ENCODE results near the gene GALT.
A peak's percentile ranks its signal among the peaks of the same experiment; 100 is the strongest.

GALT gene

GRCh38 chr9:34650816-34651215, 4.3 kb downstream of the GALT start:
- peaks cover 14% of the 10 kb centered on the region for H3K4me1 ChIP-seq

GRCh38 chr9:34651321-34651720, 4.8 kb downstream of the GALT start:
- H3K4me1 ChIP-seq, result peaks cover 10% of the 10 kb centered on the region
- TF ChIP-seq CTCF (IDR thresholded peaks at IDR 0.05), result no peak
- peak overlapping the region; percentile 64 for H3K27ac ChIP-seq

More at GRCh38 chr9:34650816-34651215, 4.3 kb downstream of the GALT start:
- Histone ChIP-seq H3K36me3 (ENCODE audit: control insufficient read depth, insufficient read depth, low read length) (no peaks in the 10 kb centered on the region), H3K9me3 (ENCODE audit: control insufficient read depth, low read length) (no peaks in the 10 kb centered on the region), H3K79me2 (peaks cover 3% of the 10 kb centered on the region), H3K27me3 (ENCODE audit: control insufficient read depth, insufficient read depth, low read length) (no peaks in the 10 kb centered on the region), H3K4me3 (ENCODE audit: low read depth, low read length) (no peak overlapping the region), H3K4me2 (ENCODE audit: low read length) (no peak overlapping the region), H2AFZ (no peak overlapping the region), H3K27ac (peak overlapping the region; percentile 64), H3K9ac (no peak overlapping the region)
- no peak for TF ChIP-seq CTCF (IDR thresholded peaks at IDR 0.05)

GRCh38 chr9:34651876-34652601, 5.6 kb downstream of the GALT start, which contains the start of gene IL11RA:
Gene IL11RA (plus strand): TSS chr9:34652185. CDS start chr9:34655218, 3,033 bp downstream.
- Histone ChIP-seq H3K27me3 (ENCODE audit: control insufficient read depth, insufficient read depth, low read length) (no peaks in the 10 kb centered on the region), H3K36me3 (ENCODE audit: control insufficient read depth, insufficient read depth, low read length) (no peaks in the 10 kb centered on the region), H3K9me3 (ENCODE audit: control insufficient read depth, low read length) (no peaks in the 10 kb centered on the region), H3K4me3 (ENCODE audit: low read depth, low read length) (peak within 1 kb of the TSS; percentile 48), H2AFZ (peak within 1 kb of the TSS; percentile 65), H3K9ac (no peak within 1 kb of the TSS), H3K79me2 (peaks cover 3% of the 10 kb centered on the region), H3K27ac (peak within 1 kb of the TSS; percentile 64), H3K4me1 (peaks cover 10% of the 10 kb centered on the region), H3K4me2 (ENCODE audit: low read length) (peak within 1 kb of the TSS; percentile 62)
- no peak for TF ChIP-seq CTCF (IDR thresholded peaks at IDR 0.05)

More at GRCh38 chr9:34651321-34651720, 4.8 kb downstream of the GALT start:
- H3K79me2 ChIP-seq, result peaks cover 3% of the 10 kb centered on the region
- no peaks in the 10 kb centered on the region for H3K9me3 ChIP-seq (ENCODE audit: control insufficient read depth, low read length)
- peak overlapping the region; percentile 62 for H3K4me2 ChIP-seq (ENCODE audit: low read length)
- peak overlapping the region; percentile 48 for H3K4me3 ChIP-seq (ENCODE audit: low read depth, low read length)
- no peaks in the 10 kb centered on the region for H3K27me3 ChIP-seq (ENCODE audit: control insufficient read depth, insufficient read depth, low read length)
- H3K36me3 ChIP-seq (ENCODE audit: control insufficient read depth, insufficient read depth, low read length), result no peaks in the 10 kb centered on the region
- H2AFZ ChIP-seq, result peak overlapping the region; percentile 59
- no peak overlapping the region for H3K9ac ChIP-seq

- Histone ChIP-seq H3K4me3 (ENCODE audit: low read depth, low read length) (peak overlapping the region; percentile 48), H3K4me1 (peaks cover 10% of the 10 kb centered on the region), H3K27ac (peak overlapping the region; percentile 64), H3K4me2 (ENCODE audit: low read length) (peak overlapping the region; percentile 62), H2AFZ (peak overlapping the region; percentile 65), H3K9me3 (ENCODE audit: control insufficient read depth, low read length) (no peaks in the 10 kb centered on the region), H3K27me3 (ENCODE audit: control insufficient read depth, insufficient read depth, low read length) (no peaks in the 10 kb centered on the region), H3K9ac (no peak overlapping the region), H3K36me3 (ENCODE audit: control insufficient read depth, insufficient read depth, low read length) (no peaks in the 10 kb centered on the region), H3K79me2 (peaks cover 3% of the 10 kb centered on the region)
- no peak for TF ChIP-seq CTCF (IDR thresholded peaks at IDR 0.05)
Measured at GRCh38 chr9:34652602-34653000, 6.1 kb downstream of the GALT start.

All from parathyroid adenoma (tissue), 2 donors.